Esophagus muscularis mucosa (tissue), 3 donors: ENCODE data around the gene NFATC2IP.

Experiments
- CTCF ChIP-seq, 3 experiments: fragments of 200-600 bp in 2 of 3; fragments of 450-650 bp in 1 of 3; sonication (generic) in 2 of 3; IDR thresholded peaks; one replicate each; pipeline ENCODE4 v1.5.1; 2017 to 2019; ENCODE audit warnings: antibody characterized with exemption in 3 of 3, mild to moderate bottlenecking in 2 of 3, moderate library complexity in 1 of 3
- POLR2A ChIP-seq: fragments of 450-650 bp; IDR thresholded peaks from one replicate; pipeline ENCODE4 v1.6.1; 2017; ENCODE audit warnings: antibody characterized with exemption, moderate library complexity, mild to moderate bottlenecking, low read depth
- POLR2AphosphoS5 ChIP-seq, 2 donors: sonication (generic); formaldehyde crosslinking; IDR thresholded peaks; one replicate each; pipeline ENCODE4 v1.6.1; 2017; ENCODE audit warnings: antibody characterized with exemption in 2 of 2

- TF ChIP-seq CTCF (IDR thresholded peaks at IDR 0.05) (no peak), POLR2A (no peak), POLR2AphosphoS5 (IDR thresholded peaks at IDR 0.05) (peak in 1 of 2 donors; percentile 63)
These were observed 25.1 kb upstream of the NFATC2IP start for GRCh38 chr16:28925386-28926228.
